HG03442 (cell line): Measurements from ENCODE around the gene ZNF219.

ENCODE experiments used
- ATAC-seq: cut with Tn5 transposase; IDR thresholded peaks from one replicate; pipeline ENCODE4 v1.9.1; 2021; ENCODE audit warnings: mild to moderate bottlenecking, moderate library complexity; ENCODE audit not compliant: unreplicated experiment

ZNF219 gene

GRCh38 chr14:21102521-21103410, 4.3 kb upstream of the ZNF219 start:
- no peak for ATAC-seq

- ATAC-seq = no peak
Measured at GRCh38 chr14:21101802-21102413, 3.5 kb upstream of the ZNF219 start.

GRCh38 chr14:21100931-21101330, 2.5 kb upstream of the ZNF219 start, which contains the start of gene TMEM253:
Gene TMEM253 (plus strand): TSS chr14:21101066. CDS start chr14:21101344, 278 bp downstream.
- no peak for ATAC-seq

GRCh38 chr14:21099596-21099985, 1.1 kb upstream of the ZNF219 start:
- ATAC-seq = no peak

- no peak for ATAC-seq
Measured at GRCh38 chr14:21098892-21099595, 589 bp upstream of the ZNF219 start.

GRCh38 chr14:21097636-21098075, 799 bp downstream of the ZNF219 start:
- no peak for ATAC-seq

- ATAC-seq = no peak
Measured at GRCh38 chr14:21096978-21097635, 1.3 kb downstream of the ZNF219 start.

- no peak for ATAC-seq
Measured at GRCh38 chr14:21096438-21096837, 2.0 kb downstream of the ZNF219 start.

GRCh38 chr14:21095430-21096205, 2.8 kb downstream of the ZNF219 start:
- no peak for ATAC-seq

- no peak for ATAC-seq
Measured at GRCh38 chr14:21093769-21094681, 4.4 kb downstream of the ZNF219 start.

GRCh38 chr14:21093018-21093417, 5.4 kb downstream of the ZNF219 start:
- no peak for ATAC-seq

GRCh38 chr14:21092273-21093011, 6.0 kb downstream of the ZNF219 start:
- ATAC-seq = peak; percentile 85

GRCh38 chr14:21091821-21092272, 6.6 kb downstream of the ZNF219 start:
- ATAC-seq = no peak

- no peak for ATAC-seq
Measured at GRCh38 chr14:21090940-21091663, 7.4 kb downstream of the ZNF219 start.

- no peak for ATAC-seq
Measured at GRCh38 chr14:21090194-21090939, 8.1 kb downstream of the ZNF219 start.

- ATAC-seq = no peak
Measured at GRCh38 chr14:21089877-21090193, 8.6 kb downstream of the ZNF219 start.

- no peak for ATAC-seq
Measured at GRCh38 chr14:21089271-21089670, 9.2 kb downstream of the ZNF219 start.
